Endodermal cell (in vitro differentiated cells): ENCODE results near the gene LDHD. TPM values are rescaled to one million over a fixed set of nuclear protein-coding genes. Genes with fewer than 3 reads are reported as not detected.
A peak's percentile ranks its signal among the peaks of the same experiment; 100 is the strongest.

Source experiments
- DNase-seq: peaks from one replicate; pipeline ENCODE4 v3.0.0-alpha.2; 2017
- H3K27ac ChIP-seq: 2 replicates; pipeline ENCODE4 v1.5.1; 2013; ENCODE audit warnings: mild to moderate bottlenecking, low read depth, low read length, moderate library complexity
- H3K27me3 ChIP-seq: 2 replicates; pipeline ENCODE4 v1.6.1; 2013; ENCODE audit warnings: mild to moderate bottlenecking, low read length, moderate library complexity; ENCODE audit not compliant: insufficient read depth, control insufficient read depth, poor library complexity, severe bottlenecking
- H3K36me3 ChIP-seq: 2 replicates; pipeline ENCODE4 v1.7.0; 2013; ENCODE audit warnings: mild to moderate bottlenecking, low read length, moderate library complexity; ENCODE audit not compliant: control insufficient read depth, insufficient read depth
- H3K4me1 ChIP-seq: one replicate; pipeline ENCODE4 v1.7.0; 2013; ENCODE audit warnings: low read length; ENCODE audit not compliant: control insufficient read depth, insufficient read depth
- H3K4me3 ChIP-seq: 2 replicates; pipeline ENCODE4 v1.5.1; 2013; ENCODE audit warnings: mild to moderate bottlenecking, low read length, moderate library complexity
- H3K9ac ChIP-seq: 2 replicates; pipeline ENCODE4 v1.6.1; 2013; ENCODE audit warnings: mild to moderate bottlenecking, low read length, moderate library complexity; ENCODE audit not compliant: poor library complexity, severe bottlenecking; ENCODE audit errors: extremely low read depth
- H3K9me3 ChIP-seq: 2 replicates; pipeline ENCODE4 v1.6.1; 2013; ENCODE audit warnings: mild to moderate bottlenecking, low read length, moderate library complexity; ENCODE audit not compliant: control insufficient read depth
- H3K27ac Mint-ChIP-seq: 2 replicates; pipeline ENCODE4 v1.8.0; 2020; ENCODE audit warnings: mixed read lengths
- H3K27me3 Mint-ChIP-seq: 2 replicates; pipeline ENCODE4 v1.8.0; 2021; ENCODE audit warnings: mild to moderate bottlenecking, mixed read lengths; ENCODE audit not compliant: insufficient read depth
- H3K36me3 Mint-ChIP-seq: 2 replicates; pipeline ENCODE4 v1.8.0; 2020; ENCODE audit warnings: low read depth, mixed read lengths
- H3K4me1 Mint-ChIP-seq: 2 replicates; pipeline ENCODE4 v1.8.0; 2020; ENCODE audit warnings: mixed read lengths
- H3K4me3 Mint-ChIP-seq: 2 replicates; pipeline ENCODE4 v1.8.0; 2020; ENCODE audit warnings: mild to moderate bottlenecking, moderate library complexity, mixed read lengths
- H3K9me3 Mint-ChIP-seq: 2 replicates; pipeline ENCODE4 v1.8.0; 2020; ENCODE audit warnings: mild to moderate bottlenecking, mixed read lengths
- WGBS, 2 experiments: methylation state at CpG; one replicate each; pipeline versions ENCODE4 v1.1.5 to v1.1.7; 2013; ENCODE audit warnings: missing lambda C conversion rate in 2 of 2, mixed read lengths in 1 of 2; ENCODE audit not compliant: insufficient coverage in 1 of 2, insufficient read length in 1 of 2; 5-methylcytosine and 5-hydroxymethylcytosine counted together
- total RNA-seq, 2 donors: library from RNA; stranded (reverse); fragmentation: NEBNext Ultra II Directional in 1 of 2; extraction: Animal tissue kit (Norgen Biotek cat#: 25700) in 1 of 2; gene quantifications; 2 replicates in 1 of 2; 3 replicates in 1 of 2; pipeline ENCODE4 v1.2.1, GENCODE V29; 2021
- TF ChIP-seq, protein P1 (sequence below): fragments of 200-600 bp; sonication (generic); conservative IDR thresholded peaks from 2 replicates; pipeline ENCODE4 v1.5.0; 2021; ENCODE audit warnings: antibody characterized with exemption, mild to moderate bottlenecking

Gene LDHD
- total RNA-seq, 2 donors from 2014 or later: 1.4 to 4.3 TPM

DNA sequence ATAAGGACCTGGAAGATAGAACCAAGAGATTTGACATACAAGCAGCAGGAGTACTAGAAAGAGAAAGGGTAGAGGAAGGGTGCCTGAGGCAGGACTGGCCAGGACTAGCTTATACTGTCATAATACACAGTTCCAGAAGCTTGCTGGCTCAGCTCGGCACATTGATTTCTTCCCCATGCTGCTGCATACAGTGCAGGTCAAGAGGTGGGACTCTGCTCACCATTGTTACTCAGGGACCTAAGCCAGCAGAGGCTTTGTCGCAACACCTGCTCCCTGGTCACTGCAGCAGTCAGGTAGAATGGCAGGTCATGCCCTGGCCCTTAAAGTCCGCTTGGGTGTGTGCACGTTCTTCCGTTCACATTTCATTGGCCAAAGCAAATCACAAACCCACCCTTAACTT is 32.8 kb downstream of the LDHD start:
- no peaks in the 10 kb centered on the region for H3K9me3 ChIP-seq
- Mint-ChIP-seq H3K4me1 (peaks cover 17% of the 10 kb centered on the region), H3K27ac (no peak overlapping the region), H3K4me3 (no peak overlapping the region), H3K9me3 (no peaks in the 10 kb centered on the region), H3K27me3 (no peaks in the 10 kb centered on the region), H3K36me3 (peaks cover 8% of the 10 kb centered on the region)
- H3K36me3 ChIP-seq: peaks cover 12% of the 10 kb centered on the region
- no peak overlapping the region for H3K9ac ChIP-seq
- 92 to 97% methylated on average over 3 to 5 of the region's 5 CpGs for WGBS, 2 experiments
- no peak overlapping the region for H3K4me3 ChIP-seq
- no peaks in the 10 kb centered on the region for H3K27me3 ChIP-seq
- no peak for DNase-seq
- TF ChIP-seq, protein P1, sequence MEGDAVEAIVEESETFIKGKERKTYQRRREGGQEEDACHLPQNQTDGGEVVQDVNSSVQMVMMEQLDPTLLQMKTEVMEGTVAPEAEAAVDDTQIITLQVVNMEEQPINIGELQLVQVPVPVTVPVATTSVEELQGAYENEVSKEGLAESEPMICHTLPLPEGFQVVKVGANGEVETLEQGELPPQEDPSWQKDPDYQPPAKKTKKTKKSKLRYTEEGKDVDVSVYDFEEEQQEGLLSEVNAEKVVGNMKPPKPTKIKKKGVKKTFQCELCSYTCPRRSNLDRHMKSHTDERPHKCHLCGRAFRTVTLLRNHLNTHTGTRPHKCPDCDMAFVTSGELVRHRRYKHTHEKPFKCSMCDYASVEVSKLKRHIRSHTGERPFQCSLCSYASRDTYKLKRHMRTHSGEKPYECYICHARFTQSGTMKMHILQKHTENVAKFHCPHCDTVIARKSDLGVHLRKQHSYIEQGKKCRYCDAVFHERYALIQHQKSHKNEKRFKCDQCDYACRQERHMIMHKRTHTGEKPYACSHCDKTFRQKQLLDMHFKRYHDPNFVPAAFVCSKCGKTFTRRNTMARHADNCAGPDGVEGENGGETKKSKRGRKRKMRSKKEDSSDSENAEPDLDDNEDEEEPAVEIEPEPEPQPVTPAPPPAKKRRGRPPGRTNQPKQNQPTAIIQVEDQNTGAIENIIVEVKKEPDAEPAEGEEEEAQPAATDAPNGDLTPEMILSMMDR: no peak
- no peak overlapping the region for H3K27ac ChIP-seq
- peaks cover 12% of the 10 kb centered on the region for H3K4me1 ChIP-seq

DNA sequence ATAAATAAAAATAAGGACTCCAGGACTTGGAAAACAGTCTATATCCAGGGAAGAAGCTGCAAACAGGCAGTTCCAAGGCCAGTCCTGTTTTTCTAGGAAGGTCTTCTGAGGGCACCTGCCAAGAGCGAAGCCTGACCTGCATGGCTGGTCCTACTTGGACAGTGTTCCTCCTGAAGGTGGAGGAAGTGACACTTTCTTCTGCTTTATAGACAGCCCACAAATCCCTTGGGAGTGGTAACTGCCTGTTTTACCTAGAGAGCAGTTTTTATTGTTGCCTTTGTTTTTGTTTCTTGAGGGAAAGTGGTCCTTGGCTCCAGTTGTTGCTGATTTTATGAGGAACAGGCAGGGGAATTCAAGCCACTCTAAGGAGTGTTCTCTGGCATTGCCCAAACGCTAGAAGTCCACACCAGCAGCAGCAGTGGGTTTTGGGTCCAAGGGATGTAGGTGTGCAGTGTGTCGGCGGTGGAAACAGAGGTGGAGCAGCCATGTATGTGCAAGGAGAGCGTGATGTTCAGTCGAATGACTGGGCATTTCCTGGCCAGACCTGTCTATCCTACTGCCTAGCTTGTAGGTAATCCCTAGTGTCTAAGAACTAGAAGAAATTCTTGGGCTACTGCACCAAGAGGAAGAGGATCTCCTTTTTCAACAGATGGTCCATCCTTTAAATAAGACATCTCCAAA is 35.3 kb downstream of the LDHD start:
- Histone ChIP-seq H3K9me3 (no peaks in the 10 kb centered on the region), H3K4me3 (no peak overlapping the region), H3K27me3 (no peaks in the 10 kb centered on the region), H3K4me1 (no peaks in the 10 kb centered on the region), H3K27ac (no peak overlapping the region), H3K9ac (no peak overlapping the region), H3K36me3 (peaks cover 16% of the 10 kb centered on the region)
- 95 to 96% methylated on average over 5 to 6 of the region's 6 CpGs for WGBS, 2 experiments
- Mint-ChIP-seq H3K9me3 (no peaks in the 10 kb centered on the region), H3K4me3 (no peak overlapping the region), H3K27me3 (no peaks in the 10 kb centered on the region), H3K36me3 (peaks cover 18% of the 10 kb centered on the region), H3K27ac (peak overlapping the region; percentile 23), H3K4me1 (peaks cover 4% of the 10 kb centered on the region)
- TF ChIP-seq, protein P1: no peak
- DNase-seq: no peak

DNA sequence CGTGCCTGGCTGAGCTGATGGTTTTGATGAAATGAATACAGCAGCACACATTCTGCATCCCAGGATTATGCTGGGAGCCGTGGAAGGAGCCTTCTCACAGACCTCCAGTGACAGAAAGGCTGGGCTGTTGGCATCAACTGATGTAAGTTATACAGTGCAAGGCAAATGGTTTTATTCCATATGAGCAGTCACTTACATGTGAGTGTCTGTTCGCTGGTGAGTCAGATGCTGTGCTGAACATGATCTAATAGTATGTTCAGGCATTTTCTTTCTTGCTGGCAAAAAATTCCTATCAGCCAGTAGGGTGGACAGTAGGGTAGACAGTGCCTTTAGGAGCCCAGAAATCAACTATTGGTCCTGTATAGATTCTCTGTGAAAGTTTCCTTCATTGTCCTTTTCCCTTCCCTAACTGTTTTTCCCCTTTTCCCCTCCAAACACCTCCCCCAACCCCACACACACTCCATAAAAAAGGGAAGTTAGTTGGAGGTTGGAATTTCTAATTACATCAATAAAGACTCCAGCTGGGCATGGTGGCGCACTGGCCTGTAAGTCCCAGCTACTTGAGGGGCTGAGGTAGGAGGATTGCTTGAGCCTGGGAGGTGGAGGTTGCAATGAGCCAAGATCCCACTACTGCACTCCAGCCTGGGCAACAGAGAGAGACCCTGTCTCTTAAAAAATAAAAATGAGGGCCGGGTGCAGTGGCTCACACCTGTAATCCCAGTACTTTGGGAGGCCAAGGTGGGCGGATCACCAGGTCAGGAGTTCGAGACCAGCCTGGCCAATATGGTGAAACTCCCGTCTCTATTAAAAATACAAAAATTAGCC is 36.2 kb downstream of the LDHD start:
- Mint-ChIP-seq H3K36me3 (peaks cover 18% of the 10 kb centered on the region), H3K4me1 (no peaks in the 10 kb centered on the region), H3K27me3 (no peaks in the 10 kb centered on the region), H3K4me3 (no peak overlapping the region), H3K27ac (peak overlapping the region; percentile 57), H3K9me3 (no peaks in the 10 kb centered on the region)
- Histone ChIP-seq H3K4me1 (no peaks in the 10 kb centered on the region), H3K27me3 (no peaks in the 10 kb centered on the region), H3K36me3 (peaks cover 13% of the 10 kb centered on the region), H3K27ac (no peak overlapping the region), H3K4me3 (no peak overlapping the region), H3K9ac (no peak overlapping the region), H3K9me3 (no peaks in the 10 kb centered on the region)
- 90 to 93% methylated on average over 7 to 8 of the region's 8 CpGs for WGBS, 2 experiments
- no peak for DNase-seq
- TF ChIP-seq, protein P1: no peak
